T47D (cell line): Measurements from ENCODE around the gene COL27A1.

Experiments used
- DNase-seq, 2 experiments: peaks; one replicate each; pipeline versions ENCODE4 v3.0.0 to v3.0.0-alpha.2; 2011 to 2012; ENCODE audit warnings: low read depth in 1 of 2, low spot score in 1 of 2
- JUND ChIP-seq: IDR thresholded peaks from 2 replicates; pipeline ENCODE4 v1.6.1; 2012; ENCODE audit warnings: low read depth
- in situ Hi-C: cut with HindIII; loops from 2 replicates; pipeline ENCODE4 v1.10.0; 2016; ENCODE audit warnings: low sequenced_read_pairs, low pct_unique_long_range_greater_than_20kb

The COL27A1 gene

DNA sequence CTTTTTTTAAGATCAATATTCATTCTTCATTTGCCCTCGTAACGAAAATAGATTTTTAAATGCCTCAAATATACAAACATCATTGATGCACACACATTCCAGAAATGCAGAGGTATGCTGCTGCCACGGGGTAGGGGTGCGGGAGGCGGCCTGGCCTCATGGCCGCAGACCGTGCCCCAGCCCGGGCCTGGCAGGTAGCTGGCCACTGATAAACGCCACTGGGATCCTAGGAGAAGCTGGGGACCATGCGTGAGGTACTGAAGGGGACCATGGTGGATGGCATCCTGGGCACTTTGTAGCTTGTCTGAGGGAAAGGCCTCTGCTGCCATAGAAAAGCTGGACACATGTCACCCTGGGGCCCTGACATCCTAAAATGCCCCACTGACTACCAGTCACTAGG lies 180.8 kb downstream of the COL27A1 start:
- in situ Hi-C loops, result no loop called here
- no peak for TF ChIP-seq JUND
- DNase-seq, result no peak

DNA sequence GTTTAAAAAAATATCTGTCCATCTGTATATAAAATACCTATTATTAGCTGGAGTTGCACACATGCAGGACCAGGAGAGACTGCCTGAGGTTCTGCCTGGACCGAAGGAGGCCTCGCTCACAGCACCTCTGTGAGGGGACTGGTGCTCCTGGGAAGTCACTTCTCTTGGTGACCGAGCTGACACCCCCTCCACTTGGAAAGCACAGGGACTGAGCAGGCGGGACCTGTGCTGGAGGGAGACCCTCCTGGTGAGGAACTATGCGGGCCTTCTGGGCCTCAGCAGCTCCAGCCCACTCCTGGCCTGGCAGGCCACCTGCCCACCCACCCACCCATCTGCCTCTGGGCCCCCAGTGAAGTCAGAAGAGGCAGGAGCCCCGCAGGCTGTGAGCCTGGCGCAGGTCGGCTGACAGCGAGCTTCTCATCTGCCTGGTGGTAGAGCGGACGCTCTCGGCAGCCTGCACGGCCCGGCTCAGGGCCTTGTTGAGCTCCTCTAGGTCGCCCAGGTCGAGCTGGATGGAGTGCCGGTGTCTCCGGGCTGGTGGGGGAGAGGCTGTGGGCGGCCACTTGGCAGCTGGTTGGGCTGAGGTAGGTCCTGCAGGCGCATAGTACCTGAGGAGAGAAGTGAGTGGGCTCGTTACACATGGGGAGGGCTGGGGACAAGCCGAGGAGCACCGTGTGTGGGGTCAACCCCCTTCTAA lies 181.5 kb downstream of the COL27A1 start:
- TF ChIP-seq JUND, result no peak
- in situ Hi-C loops, result no loop called here

DNA sequence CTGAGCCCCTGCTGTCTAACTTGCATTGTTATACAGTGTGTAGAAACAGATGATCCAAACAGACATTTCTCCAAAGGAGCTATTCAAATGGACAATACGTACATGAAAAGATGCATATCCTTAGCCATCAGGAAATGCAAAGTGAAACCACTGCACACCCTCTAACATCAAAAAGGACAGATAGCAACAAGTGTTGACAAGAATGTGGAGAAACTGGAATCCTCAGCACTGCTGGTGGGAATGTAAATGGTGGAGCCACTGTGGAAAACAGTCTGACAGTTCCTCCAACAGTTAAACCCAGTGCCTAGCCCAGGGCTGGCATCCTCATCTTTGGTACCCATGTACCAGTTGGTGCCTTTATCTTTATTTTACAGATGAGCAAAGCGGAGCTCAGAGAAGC lies 182.8 kb downstream of the COL27A1 start:
- peak in 1 of 2 experiments; percentile 32 for DNase-seq
- no peak for TF ChIP-seq JUND
- in situ Hi-C loops, result no loop called here

More for the DNA sequence above, 181.5 kb downstream of the COL27A1 start:
- DNase-seq, result no peak

DNA sequence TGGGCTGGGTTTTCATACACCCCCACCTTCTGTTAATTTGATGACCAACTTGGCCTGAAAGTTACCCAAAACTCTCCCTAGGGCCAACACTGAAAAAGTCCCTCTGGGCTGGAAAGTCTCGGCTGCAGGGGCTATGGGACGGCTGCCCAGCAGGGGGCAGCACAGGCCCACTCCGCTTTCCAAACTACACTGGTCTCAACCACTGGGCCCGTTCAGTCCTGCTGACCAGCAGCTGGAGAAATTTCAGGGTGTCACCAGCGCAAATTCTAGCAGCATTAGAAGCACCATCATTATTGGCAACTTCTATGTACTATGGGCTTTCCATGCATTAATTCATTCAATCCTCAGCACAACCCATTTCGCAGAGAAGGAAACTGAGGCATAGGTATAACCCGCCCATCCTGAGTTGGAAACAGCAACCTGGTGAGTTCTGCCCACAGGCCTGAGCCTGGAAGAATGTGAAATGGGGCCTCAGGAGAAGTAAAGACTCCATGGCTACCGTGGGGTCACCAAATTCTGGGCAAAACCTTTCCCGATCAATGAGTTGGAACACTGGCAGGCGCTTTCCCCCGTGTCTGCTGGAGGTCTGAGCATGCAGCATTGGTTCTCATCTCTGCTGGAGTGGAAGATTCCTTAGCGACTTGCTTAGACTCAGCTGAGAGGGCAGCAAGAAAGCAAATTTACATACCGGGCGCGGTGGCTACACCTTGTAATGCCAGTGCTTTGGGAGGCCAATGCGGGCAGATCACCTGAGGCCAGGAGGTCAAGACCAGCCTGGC lies 184.0 kb downstream of the COL27A1 start:
- TF ChIP-seq JUND, result no peak
- DNase-seq, result peak; percentile 54 to 67
- in situ Hi-C loops, result no loop called here

DNA sequence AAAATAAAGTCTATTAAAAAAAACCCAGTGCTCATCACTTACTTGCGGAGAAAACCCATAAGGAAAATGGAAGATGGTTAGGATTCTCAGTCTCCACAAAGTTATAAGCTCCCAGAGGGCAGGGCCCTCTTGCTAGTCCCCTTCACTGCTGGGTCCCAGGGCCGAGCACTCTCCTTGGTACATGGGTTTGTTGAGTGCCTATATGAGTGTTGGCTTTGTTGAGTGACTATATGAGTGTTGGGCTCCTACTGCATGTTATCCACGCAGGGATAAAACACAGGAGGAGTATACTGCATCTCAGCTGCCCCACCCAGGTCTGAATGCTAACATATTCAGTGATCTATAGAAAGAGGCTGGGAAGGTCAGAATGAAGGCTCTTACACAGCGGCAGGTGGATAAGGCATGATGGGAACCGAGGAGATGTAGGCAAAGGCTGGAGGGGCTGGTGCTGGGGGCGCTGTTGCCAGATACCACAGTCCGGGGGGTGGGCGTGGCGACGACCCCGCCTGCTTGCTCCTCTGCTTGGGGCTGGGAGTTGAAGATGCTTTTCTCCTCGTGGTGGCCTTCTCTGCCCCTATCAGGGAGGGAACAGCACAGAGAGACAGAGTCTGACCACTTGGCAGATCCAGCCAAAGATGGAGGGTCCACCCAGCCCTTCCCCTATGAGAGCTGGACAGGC lies 186.0 kb downstream of the COL27A1 start:
- no peak for TF ChIP-seq JUND
- no peak for DNase-seq
- in situ Hi-C loops, result no loop called here

DNA sequence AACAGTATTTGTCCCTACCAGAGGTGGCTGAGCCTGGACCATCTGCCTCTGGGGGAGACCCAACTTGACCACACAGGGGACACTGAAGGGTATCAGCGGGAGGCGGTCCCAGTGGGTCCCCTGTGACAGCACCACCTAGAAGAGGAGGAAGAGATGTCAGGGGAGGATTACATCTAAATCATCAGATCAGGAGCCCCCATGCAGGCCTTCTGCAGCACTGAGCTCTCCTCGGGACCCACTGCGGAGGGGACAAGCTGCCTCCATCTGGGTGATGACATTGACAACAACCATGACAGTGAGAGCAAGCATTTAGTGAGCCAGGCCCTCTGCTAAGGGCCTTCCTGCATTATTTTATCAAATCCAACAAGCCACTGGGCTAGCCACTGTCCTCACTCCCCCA lies 186.7 kb downstream of the COL27A1 start:
- TF ChIP-seq JUND, result no peak
- in situ Hi-C loops, result no loop called here
- DNase-seq, result no peak

DNA sequence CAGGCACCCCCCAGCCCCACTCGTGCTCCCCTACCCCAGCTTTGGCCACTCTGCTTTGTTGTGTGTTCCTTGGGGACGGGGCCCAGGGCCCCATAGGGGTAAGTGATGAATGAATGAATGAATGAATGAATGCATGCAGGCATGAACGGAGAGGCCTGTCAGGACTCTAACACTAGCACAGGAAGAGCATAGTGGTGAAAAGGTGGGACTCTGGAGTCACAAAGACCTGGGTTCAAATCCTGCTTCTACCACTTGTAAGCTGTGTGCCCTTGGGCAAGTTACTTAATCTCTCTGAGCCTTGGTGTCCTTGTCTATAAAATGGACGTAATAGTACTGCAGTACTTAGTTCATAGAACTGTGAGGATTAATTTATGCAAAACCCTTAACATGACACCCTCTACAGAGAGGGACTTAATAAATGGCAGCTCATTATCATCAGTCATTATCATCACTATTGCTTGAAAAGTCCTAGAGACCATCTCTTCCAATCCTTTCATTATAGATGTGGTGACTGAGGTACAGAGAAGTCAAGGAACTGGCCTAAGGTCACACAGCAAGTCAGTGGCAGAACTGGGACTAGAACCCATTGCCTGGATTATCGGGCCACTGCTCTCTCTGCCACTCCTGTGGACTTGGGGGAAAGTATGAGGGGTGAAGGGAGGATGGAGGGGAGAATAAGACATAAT lies 187.6 kb downstream of the COL27A1 start:
- no peak for DNase-seq
- no peak for TF ChIP-seq JUND
- in situ Hi-C loops, result no loop called here

DNA sequence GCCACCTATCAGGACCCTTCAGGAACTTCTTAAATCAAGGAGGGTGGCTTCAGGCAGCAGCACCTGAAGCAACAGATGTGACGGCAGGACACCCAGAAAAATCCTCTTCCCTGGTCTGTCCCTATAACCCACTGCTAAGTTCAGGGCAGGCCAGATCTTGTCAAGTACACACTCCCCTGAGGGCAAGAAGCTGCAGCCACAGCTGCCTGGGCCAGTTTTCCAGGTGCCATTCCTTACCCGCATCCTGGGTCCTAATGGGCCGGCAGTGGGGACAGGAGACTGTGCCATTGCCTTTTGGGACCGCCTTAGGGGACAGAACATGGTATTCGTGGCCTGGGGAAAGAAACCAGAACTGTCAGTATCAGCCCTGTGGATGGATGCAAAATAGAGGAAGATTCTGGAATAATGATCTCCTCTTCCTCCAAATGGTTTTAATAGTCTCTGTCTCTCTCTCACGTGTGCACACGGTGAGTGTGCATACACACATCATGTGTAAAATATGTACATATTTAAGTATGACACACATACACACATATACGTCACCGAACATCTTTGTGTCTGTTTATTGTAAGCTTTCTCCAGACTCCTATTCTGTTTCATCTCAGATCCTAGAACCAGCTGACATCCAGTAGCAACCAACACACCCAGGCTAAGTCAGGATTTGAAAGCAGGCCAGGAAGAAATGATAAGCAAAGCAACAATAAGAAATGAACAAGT lies 188.3 kb downstream of the COL27A1 start:
- in situ Hi-C loops, result no loop called here
- DNase-seq, result peak in 1 of 2 experiments; percentile 45
- no peak for TF ChIP-seq JUND

DNA sequence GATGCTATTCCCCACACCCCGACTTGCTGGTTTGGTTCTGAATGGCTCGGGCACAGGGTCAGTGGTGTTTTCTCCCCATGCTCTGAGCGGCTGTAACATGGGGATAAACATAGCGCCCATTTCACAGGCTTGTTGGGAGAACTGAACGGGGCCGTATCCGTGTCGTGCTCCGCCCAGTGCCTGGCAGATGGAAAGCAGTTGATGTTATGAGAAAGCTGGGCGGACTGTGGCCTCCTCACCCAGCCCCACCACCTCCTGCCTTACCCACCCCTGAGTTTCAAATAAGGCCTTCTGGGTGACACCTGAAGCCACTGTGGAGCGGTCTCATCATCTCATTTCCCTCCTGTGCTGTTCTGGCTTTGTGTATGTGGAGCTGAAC lies 188.8 kb downstream of the COL27A1 start:
- in situ Hi-C loops, result no loop called here
- no peak for DNase-seq
- no peak for TF ChIP-seq JUND

DNA sequence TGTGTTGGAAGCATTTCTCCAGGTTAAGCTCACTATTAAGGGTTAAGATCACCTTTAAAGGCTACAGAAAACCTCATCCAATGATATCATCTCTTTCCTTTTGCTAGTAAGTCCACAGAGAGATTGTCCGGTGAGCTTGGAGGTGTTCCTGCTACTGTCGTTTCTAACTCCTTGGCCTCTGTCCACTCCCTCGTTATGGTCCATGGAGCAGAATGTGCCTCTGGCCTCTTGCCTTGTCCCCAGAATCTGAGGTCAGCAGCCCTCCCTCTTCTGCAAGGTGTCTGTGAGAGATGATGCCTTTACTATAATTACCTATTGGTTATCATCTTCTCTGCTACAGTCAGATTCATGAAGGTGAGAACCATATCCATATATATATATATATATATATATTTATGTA lies 189.4 kb downstream of the COL27A1 start:
- no peak for TF ChIP-seq JUND
- in situ Hi-C loops, result no loop called here
- DNase-seq, result no peak

DNA sequence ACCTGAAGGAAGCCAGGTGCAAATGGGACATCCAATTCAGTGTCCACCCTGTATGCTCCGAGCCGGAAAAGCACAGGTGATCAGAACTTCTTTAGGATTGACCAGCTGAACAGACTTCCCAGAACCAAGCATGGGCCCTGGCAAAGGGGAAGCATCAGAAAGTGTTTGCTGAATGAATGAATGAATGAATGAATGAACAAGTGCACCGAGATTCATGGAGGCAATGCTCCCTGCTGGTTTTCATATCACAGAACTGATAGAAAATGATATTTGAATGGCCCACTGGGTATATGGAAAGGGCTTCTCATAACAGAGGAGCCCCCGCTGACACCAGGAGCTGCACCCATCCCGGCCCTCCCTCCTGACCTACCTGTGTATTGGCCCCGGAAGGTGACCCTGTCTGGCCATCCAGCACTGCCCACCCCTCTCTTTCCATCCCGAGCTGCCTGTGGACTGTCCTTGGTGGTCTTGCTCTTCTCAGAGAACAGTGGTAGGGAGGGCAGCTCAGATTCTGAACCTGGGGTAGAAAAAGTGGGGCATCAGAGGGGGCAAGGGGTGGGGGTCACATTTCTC lies 190.2 kb downstream of the COL27A1 start:
- in situ Hi-C loops, result no loop called here
- no peak for TF ChIP-seq JUND
- DNase-seq, result no peak

DNA sequence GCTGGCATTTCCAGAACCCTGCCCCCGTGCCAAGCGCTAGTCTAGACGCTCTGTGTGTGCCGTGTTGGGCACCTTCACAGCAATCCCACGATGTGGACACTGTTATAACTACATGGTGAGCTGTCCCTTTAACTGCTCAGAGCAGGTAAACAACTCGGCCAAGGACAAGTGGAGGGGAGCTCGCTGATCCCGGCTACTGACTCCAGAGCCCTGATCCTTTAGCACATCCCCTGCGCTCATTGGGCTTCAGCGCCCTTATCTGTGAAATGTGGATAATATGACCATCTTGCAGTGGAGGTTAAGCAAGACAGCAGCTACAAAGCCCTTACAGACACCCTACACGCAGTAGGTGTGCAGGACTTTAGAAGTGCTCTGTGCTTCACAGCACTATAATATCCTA lies 190.8 kb downstream of the COL27A1 start:
- no peak for DNase-seq
- in situ Hi-C loops, result no loop called here
- no peak for TF ChIP-seq JUND
